ENCODE results near the gene ZNF580. TPM values are rescaled to one million over a fixed set of nuclear protein-coding genes. Genes with fewer than 3 reads are reported as not detected.

ZNF580 gene
- total and polyA plus RNA-seq, 9 of the 15 experiments (the other 6 are each of a cell fraction or from before 2014, with no cell fraction given): 2.3 to 47.4 (median 6.0) TPM

DNA sequence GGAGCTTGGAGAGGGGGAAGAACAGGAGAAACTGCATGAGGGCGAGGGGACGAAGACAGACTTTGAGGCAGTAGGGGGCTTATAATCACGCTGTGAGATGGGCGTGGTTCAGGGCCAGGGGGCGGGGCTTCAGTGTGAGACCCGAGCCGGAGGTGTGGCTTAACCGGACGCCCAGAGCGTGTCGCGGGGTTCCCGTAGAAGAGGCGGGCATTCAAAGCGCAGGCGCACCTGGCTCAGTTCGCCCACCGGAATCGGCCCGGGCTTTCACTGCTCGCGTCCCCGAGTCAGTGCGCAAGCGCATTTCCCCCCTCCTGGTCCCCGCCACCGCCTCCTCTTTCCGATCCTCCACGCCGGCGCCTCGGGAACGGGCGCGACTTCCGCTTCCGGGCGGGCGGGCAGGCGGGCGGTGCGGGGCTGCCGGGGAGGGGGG lies 35.6 kb upstream of the ZNF580 start (continued):
- TF ChIP-seq, protein P1, sequence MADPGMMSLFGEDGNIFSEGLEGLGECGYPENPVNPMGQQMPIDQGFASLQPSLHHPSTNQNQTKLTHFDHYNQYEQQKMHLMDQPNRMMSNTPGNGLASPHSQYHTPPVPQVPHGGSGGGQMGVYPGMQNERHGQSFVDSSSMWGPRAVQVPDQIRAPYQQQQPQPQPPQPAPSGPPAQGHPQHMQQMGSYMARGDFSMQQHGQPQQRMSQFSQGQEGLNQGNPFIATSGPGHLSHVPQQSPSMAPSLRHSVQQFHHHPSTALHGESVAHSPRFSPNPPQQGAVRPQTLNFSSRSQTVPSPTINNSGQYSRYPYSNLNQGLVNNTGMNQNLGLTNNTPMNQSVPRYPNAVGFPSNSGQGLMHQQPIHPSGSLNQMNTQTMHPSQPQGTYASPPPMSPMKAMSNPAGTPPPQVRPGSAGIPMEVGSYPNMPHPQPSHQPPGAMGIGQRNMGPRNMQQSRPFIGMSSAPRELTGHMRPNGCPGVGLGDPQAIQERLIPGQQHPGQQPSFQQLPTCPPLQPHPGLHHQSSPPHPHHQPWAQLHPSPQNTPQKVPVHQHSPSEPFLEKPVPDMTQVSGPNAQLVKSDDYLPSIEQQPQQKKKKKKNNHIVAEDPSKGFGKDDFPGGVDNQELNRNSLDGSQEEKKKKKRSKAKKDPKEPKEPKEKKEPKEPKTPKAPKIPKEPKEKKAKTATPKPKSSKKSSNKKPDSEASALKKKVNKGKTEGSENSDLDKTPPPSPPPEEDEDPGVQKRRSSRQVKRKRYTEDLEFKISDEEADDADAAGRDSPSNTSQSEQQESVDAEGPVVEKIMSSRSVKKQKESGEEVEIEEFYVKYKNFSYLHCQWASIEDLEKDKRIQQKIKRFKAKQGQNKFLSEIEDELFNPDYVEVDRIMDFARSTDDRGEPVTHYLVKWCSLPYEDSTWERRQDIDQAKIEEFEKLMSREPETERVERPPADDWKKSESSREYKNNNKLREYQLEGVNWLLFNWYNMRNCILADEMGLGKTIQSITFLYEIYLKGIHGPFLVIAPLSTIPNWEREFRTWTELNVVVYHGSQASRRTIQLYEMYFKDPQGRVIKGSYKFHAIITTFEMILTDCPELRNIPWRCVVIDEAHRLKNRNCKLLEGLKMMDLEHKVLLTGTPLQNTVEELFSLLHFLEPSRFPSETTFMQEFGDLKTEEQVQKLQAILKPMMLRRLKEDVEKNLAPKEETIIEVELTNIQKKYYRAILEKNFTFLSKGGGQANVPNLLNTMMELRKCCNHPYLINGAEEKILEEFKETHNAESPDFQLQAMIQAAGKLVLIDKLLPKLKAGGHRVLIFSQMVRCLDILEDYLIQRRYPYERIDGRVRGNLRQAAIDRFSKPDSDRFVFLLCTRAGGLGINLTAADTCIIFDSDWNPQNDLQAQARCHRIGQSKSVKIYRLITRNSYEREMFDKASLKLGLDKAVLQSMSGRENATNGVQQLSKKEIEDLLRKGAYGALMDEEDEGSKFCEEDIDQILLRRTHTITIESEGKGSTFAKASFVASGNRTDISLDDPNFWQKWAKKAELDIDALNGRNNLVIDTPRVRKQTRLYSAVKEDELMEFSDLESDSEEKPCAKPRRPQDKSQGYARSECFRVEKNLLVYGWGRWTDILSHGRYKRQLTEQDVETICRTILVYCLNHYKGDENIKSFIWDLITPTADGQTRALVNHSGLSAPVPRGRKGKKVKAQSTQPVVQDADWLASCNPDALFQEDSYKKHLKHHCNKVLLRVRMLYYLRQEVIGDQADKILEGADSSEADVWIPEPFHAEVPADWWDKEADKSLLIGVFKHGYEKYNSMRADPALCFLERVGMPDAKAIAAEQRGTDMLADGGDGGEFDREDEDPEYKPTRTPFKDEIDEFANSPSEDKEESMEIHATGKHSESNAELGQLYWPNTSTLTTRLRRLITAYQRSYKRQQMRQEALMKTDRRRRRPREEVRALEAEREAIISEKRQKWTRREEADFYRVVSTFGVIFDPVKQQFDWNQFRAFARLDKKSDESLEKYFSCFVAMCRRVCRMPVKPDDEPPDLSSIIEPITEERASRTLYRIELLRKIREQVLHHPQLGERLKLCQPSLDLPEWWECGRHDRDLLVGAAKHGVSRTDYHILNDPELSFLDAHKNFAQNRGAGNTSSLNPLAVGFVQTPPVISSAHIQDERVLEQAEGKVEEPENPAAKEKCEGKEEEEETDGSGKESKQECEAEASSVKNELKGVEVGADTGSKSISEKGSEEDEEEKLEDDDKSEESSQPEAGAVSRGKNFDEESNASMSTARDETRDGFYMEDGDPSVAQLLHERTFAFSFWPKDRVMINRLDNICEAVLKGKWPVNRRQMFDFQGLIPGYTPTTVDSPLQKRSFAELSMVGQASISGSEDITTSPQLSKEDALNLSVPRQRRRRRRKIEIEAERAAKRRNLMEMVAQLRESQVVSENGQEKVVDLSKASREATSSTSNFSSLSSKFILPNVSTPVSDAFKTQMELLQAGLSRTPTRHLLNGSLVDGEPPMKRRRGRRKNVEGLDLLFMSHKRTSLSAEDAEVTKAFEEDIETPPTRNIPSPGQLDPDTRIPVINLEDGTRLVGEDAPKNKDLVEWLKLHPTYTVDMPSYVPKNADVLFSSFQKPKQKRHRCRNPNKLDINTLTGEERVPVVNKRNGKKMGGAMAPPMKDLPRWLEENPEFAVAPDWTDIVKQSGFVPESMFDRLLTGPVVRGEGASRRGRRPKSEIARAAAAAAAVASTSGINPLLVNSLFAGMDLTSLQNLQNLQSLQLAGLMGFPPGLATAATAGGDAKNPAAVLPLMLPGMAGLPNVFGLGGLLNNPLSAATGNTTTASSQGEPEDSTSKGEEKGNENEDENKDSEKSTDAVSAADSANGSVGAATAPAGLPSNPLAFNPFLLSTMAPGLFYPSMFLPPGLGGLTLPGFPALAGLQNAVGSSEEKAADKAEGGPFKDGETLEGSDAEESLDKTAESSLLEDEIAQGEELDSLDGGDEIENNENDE (IDR thresholded peaks at IDR 0.05; ENCODE audit: low read depth, low read length): no peak
- TF ChIP-seq SRSF7 (optimal IDR thresholded peaks at IDR 0.05; ENCODE audit: low read depth, low read length): no peak
- TF ChIP-seq LEF1 (IDR thresholded peaks at IDR 0.05): no peak
- peak; percentile 73 for TF ChIP-seq CXXC5 (CRISPR knock-in tag; IDR thresholded peaks at IDR 0.05)
- TF ChIP-seq HMG20B (CRISPR knock-in tag; IDR thresholded peaks at IDR 0.05): no peak
- TF ChIP-seq CAMTA2 (CRISPR knock-in tag; conservative IDR thresholded peaks at IDR 0.05): peak; percentile 92; the same call in 1 of the 2 replicates
- no peak for TF ChIP-seq SNIP1 (IDR thresholded peaks at IDR 0.05; ENCODE audit: low read depth)
- TF ChIP-seq ETV6 (IDR thresholded peaks at IDR 0.05; ENCODE audit: borderline replicate concordance in 1 of 2, low read depth in 2 of 2, low read length in 1 of 2): 0 out of 4 replicates have a peak, but pooled peaks of 1 of the 2 experiments have one; percentile 24
- no peak for TF ChIP-seq ETV6 (CRISPR knock-in tag; IDR thresholded peaks at IDR 0.05; ENCODE audit: borderline replicate concordance)
